HFF-Myc (cell line): ENCODE measurements around the gene POC1A.

Source experiments
- DNase-seq: peaks from one replicate; pipeline ENCODE4 v3.0.0-alpha.2; 2011; ENCODE audit warnings: low read depth; ENCODE audit errors: extremely low read depth
- H3K4me3 ChIP-seq: replicated peaks from 2 replicates; pipeline ENCODE4 v1.5.1; 2011; ENCODE audit warnings: low read depth, mild to moderate bottlenecking, control low read depth, low read length
- TF ChIP-seq, protein P1 (sequence below): IDR thresholded peaks from 2 replicates; pipeline ENCODE4 v1.5.1; 2012; ENCODE audit warnings: mild to moderate bottlenecking, low read depth, low read length, control low read depth; ENCODE audit errors: missing control alignments

The POC1A gene

GRCh38 chr3:52099001-52099401 lies 55.2 kb downstream of the POC1A start:
- DNase-seq: no peak
- no peak overlapping the region for H3K4me3 ChIP-seq
- TF ChIP-seq, protein P1, sequence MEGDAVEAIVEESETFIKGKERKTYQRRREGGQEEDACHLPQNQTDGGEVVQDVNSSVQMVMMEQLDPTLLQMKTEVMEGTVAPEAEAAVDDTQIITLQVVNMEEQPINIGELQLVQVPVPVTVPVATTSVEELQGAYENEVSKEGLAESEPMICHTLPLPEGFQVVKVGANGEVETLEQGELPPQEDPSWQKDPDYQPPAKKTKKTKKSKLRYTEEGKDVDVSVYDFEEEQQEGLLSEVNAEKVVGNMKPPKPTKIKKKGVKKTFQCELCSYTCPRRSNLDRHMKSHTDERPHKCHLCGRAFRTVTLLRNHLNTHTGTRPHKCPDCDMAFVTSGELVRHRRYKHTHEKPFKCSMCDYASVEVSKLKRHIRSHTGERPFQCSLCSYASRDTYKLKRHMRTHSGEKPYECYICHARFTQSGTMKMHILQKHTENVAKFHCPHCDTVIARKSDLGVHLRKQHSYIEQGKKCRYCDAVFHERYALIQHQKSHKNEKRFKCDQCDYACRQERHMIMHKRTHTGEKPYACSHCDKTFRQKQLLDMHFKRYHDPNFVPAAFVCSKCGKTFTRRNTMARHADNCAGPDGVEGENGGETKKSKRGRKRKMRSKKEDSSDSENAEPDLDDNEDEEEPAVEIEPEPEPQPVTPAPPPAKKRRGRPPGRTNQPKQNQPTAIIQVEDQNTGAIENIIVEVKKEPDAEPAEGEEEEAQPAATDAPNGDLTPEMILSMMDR: no peak

DNA sequence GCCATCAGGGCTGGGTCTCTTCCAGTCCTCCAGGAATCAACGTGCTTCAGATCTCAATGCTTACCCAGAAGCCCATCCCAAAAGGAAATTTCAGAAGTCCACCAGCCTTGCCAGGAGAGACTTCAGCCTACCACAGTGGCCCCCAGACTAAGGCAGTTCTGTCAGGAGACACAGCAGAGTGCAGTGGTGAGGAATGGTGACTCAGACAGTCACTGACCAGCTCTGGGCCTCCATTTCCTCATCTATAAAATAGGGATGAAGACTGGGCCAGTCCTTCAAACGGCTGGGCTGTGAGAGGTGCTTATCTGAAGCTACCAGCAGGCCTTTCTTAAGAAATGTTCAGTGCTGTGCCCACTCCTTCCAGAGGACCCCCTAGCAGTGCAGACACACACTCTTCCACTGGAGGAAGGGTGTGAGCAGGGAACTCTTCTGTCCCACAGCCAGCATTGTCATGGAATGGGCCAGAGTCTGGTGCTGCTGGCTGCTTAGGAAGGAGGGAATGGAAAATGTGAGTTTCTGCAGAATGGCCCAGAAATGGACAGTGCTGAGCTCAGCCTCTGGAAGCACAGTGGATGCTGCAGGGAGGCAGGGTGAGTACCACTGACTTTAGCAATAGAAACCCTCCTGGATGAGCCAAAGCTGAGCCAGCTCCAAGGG lies 56.2 kb downstream of the POC1A start:
- no peak overlapping the region for H3K4me3 ChIP-seq
- DNase-seq: no peak
- TF ChIP-seq, protein P1: no peak

GRCh38 chr3:52095990-52096775 lies 58.0 kb downstream of the POC1A start:
- no peak overlapping the region for H3K4me3 ChIP-seq
- TF ChIP-seq, protein P1: no peak
- no peak for DNase-seq

- no peak overlapping the region for H3K4me3 ChIP-seq
- TF ChIP-seq, protein P1: no peak
- DNase-seq: no peak
These were observed 59.4 kb downstream of the POC1A start for GRCh38 chr3:52094571-52095485.

DNA sequence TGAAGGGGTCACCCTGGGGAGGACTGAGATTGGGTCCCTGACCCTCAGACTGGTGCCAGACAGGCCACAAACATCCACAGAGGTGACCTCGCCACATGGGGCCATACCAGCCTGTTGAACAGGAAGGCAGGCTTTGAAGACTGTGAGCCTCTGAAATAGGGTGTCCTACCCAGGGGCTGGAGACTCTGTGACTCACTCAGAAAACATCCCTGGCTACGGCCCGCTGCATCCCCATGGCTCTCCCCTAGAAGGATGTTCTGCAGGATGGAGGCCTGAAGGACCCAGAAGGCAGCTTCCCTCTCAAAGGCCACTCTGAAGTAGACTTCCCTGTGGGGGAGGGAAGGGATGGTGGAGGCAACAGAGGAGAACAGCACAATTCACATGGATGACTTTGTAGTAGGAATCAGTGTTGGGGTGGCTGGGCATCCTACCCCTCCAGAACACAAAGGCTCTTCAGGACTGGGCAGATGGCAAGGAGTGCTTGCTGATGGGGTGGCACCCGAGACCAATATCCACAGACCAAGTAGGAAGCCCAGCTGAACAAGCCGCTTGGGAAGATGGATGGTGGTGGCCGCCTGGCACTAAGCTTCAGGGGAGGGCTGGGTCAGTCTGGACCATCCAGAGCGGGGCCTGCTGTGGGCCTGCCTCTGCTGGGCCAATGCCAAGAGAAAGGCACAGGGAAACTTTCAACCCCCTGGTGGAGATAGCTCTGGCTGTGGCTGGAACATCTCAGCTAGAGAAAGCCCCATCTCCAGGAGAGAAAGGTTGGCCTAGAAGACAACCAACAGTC lies 60.3 kb downstream of the POC1A start:
- DNase-seq: peak; percentile 33
- no peak overlapping the region for H3K4me3 ChIP-seq
- TF ChIP-seq, protein P1: no peak

GRCh38 chr3:52092891-52093290 lies 61.3 kb downstream of the POC1A start:
- H3K4me3 ChIP-seq: no peak overlapping the region
- no peak for DNase-seq
- TF ChIP-seq, protein P1: no peak
